ENCODE data around the gene GTSE1.
"Not testable (repeated sequence)": the region's sequence is repeated elsewhere in the genome, so short reads cannot be mapped to it uniquely, and the experiment has no call there.

GTSE1 gene

DNA sequence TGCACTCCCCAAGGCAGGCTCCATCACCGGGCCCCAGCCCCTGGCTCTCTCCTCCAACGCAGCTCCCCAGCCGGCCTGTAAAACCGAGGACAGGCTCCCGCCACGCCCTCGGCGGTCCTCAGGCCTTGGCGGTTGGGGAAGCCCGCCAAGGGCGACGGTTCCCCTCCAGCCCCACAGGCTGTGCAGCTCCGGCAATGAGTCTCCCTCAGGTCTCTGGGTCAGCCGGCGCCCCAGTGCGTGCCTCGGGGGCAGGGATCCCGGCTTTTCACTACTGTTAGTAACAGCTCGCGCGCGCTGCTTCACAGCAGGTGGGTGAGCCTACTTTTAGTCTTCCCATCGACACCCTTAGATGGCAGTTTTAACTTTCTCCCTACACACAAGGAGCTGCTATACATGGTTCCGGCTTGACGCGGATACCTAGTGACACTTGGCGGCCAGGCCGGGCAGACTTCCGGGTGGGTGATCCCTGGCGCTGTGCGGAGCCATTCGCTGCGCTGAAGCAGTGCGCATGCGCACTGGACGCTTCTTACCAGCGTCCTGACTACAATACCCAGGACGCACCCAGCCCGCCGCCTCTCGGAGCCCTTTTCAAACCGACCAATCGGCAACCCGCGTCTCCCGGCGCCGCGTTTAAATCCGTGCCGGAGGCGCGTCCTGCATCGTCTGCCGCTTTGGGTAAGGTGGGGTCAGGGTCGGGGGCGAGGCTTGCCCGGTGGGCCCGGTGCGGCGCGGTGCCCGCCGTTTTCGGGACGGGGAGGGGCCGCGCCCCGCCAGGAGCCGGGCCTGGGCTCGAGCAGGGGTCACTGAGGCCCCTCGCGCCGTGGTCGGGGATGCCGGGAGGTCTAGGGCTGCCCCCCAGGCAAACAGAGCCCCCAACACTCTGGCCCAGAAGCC lies at the start of gene GTSE1:
TSS of gene GTSE1 (plus strand) at position 614 of the 894 bp plus-strand sequence. CDS start 531 bp downstream, outside the sequence.
- DNase-seq (ENCODE audit: low spot score) = peak; percentile 100

DNA sequence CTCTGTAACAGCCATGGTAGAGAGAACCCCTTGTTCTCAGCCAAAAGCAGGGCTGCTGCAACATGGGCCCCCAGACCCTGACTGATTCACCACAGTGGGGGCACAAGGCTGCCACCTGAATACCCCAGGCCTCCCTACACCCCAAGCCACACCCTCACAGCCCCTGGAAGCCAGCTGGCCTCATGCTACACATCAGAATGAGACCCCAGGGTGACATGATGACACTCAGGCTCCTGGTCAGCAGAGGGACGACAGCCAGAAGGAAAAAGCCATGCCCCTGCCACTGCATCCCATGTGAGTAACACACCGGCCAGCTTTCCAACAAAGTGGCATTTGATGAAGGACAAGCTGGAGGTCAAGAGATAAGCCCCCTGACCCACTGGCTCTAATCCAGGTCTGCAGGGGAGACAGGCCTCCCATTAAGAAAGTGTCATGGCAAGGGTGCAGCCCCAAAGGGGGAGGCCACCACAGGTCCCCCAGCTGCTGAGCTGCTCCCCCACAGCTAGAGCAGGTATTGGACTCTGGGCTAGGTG lies 49.2 kb upstream of the GTSE1 start:
- DNase-seq (ENCODE audit: low spot score) = no peak

- peak; percentile 97 for DNase-seq (ENCODE audit: low spot score)
These were observed 46.5 kb upstream of the GTSE1 start, which contains the start of gene CDPF1 for GRCh38 chr22:46250035-46250782. Gene CDPF1, minus strand, starts transcription at chr22:46250293. Its CDS starts 2,009 bp downstream, at chr22:46248284.

GRCh38 chr22:46250783-46251125 lies 45.9 kb upstream of the GTSE1 start:
- DNase-seq (ENCODE audit: low spot score) = no peak

DNA sequence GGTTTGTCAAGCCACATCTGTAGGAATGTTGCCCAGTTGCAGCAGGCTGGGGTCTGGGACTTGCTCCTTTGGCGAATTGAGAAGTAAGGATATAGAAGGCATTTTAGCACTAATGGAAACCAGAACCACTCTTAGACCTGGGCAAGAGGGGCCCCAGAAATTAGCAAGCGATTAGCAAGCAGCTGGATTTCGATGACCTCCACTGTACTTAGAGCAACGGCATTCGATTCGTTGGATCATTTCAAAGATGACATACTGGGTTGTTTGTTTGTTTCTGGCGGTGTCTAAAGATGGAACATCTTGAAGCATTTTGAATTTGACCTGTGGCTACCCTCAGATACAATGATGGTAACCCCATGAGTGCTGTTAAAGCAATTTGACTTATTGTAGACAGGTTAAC lies 45.4 kb upstream of the GTSE1 start:
- no peak for DNase-seq (ENCODE audit: low spot score)

DNA sequence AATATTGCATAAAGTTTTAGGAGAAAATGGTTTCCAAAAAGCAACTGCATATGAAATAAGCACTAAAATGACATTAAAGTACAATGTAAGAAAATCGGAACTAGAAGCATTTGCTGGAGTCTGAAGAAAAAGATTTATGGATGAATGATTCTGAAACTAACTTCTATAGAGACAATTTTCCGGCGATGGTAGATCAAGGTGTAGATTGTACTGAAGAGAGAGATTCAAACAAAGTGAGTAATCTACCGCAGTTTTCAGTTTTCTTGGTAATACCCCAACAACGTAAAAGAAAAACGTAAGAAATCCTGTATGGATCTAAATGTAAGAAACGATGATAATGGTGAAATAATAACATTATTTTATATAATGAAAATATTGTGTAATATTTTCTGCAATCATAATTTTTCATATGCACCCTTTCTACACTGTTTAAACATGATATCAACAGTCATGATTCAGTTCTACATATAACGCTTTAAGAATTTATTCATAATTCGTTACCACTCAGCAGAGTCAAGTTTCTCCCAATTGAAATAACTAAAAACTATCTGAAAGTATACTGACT lies 44.8 kb upstream of the GTSE1 start:
- no peak for DNase-seq (ENCODE audit: low spot score)

- DNase-seq (ENCODE audit: low spot score) = no peak
These were observed 40.2 kb upstream of the GTSE1 start for GRCh38 chr22:46256358-46256958.

- DNase-seq (ENCODE audit: low spot score) = no peak
These were observed 37.3 kb upstream of the GTSE1 start for GRCh38 chr22:46259374-46259773.

DNA sequence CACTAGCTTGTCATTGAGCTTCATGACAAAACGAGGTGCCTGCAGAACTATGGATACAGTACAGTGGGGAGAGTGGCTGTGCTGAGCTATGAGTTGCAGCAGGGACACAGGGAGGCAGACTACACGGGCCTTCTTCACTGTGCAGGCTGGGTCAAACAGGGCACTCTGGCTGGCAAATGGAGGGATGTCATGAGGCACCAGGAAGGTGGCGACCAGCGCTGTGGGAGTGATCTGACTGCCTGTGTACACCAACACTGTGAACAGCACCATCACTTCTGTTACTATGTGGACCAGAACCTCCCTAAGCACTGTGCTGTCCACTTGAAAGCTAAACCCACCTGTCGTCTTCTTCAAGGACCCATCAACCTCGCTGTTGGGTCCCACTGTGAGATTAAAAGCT lies 36.6 kb upstream of the GTSE1 start:
- no peak for DNase-seq (ENCODE audit: low spot score)

- no peak for DNase-seq (ENCODE audit: low spot score)
These were observed 34.0 kb upstream of the GTSE1 start for GRCh38 chr22:46262449-46263215.

- DNase-seq (ENCODE audit: low spot score) = no peak
These were observed 33.5 kb upstream of the GTSE1 start, which contains the start of gene PKDREJ for GRCh38 chr22:46263216-46263590. Gene PKDREJ, minus strand, starts transcription at chr22:46263343. Its CDS starts 21 bp downstream, at chr22:46263322.

- DNase-seq (ENCODE audit: low spot score) = not testable (repeated sequence)
These were observed 32.1 kb upstream of the GTSE1 start for GRCh38 chr22:46264520-46264919.

GRCh38 chr22:46265627-46266026 lies 31.0 kb upstream of the GTSE1 start:
- DNase-seq (ENCODE audit: low spot score) = not testable (repeated sequence)

DNA sequence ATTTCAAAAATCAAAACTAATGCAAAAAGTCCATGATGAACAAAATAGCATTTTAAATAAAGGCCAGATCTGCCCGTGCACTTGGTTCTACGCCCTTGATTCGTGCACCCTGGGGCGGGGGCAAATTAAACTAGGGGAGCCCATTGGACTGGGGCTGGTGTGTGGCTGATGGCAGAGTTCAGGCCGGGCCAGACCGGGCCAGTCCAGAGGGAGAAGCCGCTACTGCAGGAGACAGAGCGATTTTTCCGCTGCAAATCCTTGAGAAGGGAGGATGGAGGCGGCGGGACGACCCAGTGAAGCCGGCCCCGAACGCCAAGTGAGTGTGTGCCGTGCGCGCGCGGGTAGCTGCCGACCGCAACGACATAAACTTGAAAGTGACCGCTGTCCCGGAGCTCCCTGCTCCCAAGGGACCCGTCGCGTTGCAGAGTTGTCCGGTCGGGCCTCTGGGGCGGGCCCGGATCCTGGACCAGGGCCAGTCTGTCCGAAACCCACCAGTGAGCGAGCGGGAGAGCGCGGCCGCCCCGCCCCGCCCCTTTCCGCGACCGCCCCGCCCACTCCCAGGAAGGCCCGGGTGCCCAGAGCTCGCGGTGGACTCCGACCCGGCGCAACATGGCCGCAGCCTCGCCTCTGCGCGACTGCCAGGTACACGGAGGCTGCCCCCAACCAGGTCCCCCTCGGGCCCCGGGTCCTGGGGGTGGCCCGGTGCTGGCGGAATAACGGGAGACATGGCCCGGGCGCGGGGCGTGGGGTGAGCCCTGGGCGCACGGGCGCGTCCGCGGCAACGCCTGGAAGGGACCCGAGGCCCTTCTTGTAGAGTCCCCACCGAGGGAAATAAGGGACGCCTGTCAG lies 29.0 kb upstream of the GTSE1 start, which contains the start of gene TTC38:
TSS of gene TTC38 (plus strand) at position 578 of the 849 bp plus-strand sequence. CDS start at position 610, 32 bp downstream.
- DNase-seq (ENCODE audit: low spot score) = peak; percentile 98

DNA sequence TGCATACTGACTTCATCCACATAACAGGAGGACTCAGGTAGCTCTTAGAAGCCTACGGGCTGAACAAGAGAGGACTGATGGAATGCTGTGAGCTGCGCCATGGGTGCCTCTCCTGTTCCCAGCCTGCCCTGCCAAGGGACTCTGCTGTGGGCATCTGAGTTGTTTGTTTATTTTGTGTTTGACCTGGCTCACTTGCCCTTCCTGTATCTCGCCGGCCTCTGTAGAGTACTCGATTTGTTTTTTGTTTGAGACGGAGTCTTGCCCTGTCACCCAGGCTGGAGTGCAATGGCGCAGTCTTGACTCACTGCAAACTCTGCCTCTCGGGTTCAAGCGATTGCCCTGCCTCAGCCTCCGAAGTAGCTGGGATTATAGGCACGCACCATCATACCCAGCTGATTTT lies 27.1 kb upstream of the GTSE1 start:
- no peak for DNase-seq (ENCODE audit: low spot score)

- DNase-seq (ENCODE audit: low spot score) = no peak
These were observed 24.5 kb upstream of the GTSE1 start for GRCh38 chr22:46272196-46272595.

GRCh38 chr22:46272762-46273431 lies 23.8 kb upstream of the GTSE1 start:
- no peak for DNase-seq (ENCODE audit: low spot score)

DNA sequence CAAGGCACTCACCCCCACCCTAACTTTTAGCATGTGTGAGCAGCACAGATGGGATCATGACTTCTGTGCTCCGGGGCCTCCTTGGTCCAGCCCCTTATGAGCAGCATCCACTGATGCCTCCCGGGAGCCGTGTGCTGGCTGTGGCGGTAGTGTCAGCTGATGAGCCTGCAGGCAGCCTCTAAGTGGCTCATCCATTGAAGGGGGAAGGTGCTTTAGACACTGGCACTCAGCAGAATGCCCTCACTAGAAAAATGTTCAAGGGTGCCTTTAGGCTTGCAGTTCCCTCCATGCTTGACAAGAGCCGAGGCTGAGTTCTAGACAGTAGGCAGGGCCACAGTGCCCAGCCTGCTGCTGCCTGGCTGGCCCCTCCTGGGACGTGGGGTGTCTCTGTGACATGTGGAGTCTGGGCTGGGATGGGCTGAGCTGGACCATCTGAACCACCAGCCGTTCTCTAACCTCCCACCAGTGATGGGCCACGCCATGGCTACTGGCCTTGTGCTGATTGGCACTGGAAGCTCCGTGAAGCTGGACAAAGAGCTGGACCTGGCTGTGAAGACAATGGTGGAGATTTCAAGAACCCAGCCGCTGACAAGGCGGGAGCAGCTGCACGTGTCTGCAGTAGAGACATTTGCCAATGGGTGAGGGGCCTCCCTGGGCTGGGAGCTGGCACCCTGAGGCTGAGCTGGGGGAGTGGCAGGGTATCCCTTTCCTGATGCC lies 23.1 kb upstream of the GTSE1 start:
- DNase-seq (ENCODE audit: low spot score) = no peak

DNA sequence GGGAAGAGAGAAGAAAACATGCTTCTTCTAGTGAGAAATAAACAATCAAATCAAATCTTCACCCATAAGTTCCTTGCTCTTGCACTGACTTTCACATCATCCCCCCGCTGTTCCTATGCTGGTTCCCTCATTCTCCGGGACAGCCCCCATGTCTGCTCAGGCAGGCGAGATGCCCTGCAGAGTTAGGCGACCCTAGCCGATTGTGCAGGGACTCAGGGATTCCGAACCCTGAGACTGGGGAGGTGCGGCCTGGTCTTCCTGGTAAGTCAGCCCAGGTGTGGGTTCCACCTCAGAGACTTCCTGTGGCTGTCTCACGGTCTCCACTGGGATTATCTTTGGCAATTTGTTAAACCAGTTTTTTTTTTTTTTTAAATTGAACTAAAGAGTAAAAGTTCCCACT lies 22.3 kb upstream of the GTSE1 start:
- DNase-seq (ENCODE audit: low spot score) = no peak

Measured in AG08396 (cell line).